A673 (cell line): ENCODE data around the gene NEMP1.

Experiments used
- CTCF ChIP-seq: fragments of 300-800, 200-600 bp; sonication (generic); conservative IDR thresholded peaks from 2 replicates; pipeline ENCODE4 v1.5.1; 2017; ENCODE audit warnings: low read depth, mild to moderate bottlenecking, antibody characterized with exemption, low read length, moderate library complexity, mixed read lengths
- EZH2 ChIP-seq: fragments of 200-600 bp; sonication (generic); IDR thresholded peaks from 2 replicates; pipeline ENCODE4 v1.6.1; 2017; ENCODE audit warnings: borderline replicate concordance, low read depth, mild to moderate bottlenecking, mixed read lengths, antibody characterized with exemption, low read length; ENCODE audit not compliant: poor library complexity, severe bottlenecking

- TF ChIP-seq CTCF (peak; percentile 76), EZH2 (no peak)
Observed at GRCh38 chr12:57008178-57008577, 70.4 kb downstream of the NEMP1 start.
